BJ (cell line): ENCODE data around the gene PHKA2. TPM values are rescaled to one million over a fixed set of nuclear protein-coding genes. Genes with fewer than 3 reads are reported as not detected.

Experiments
- CTCF ChIA-PET: fragments of 350-600 bp; formaldehyde crosslinking; extraction: SDS; loops from one replicate; lab custom pipeline; 2021; ENCODE audit warnings: antibody characterized with exemption, inconsistent platforms; lab: Yijun Ruan, JAX
- POLR2A ChIA-PET: fragments of 300-600 bp; sonication (Branson Sonifier 250); formaldehyde crosslinking; extraction: SDS; loops from one replicate; lab custom pipeline; 2021; ENCODE audit warnings: antibody characterized with exemption; lab: Charles Lee
- DNase-seq: peaks from one replicate; pipeline ENCODE4 v3.0.0-alpha.2; 2011; ENCODE audit warnings: low read depth
- H3K27me3 ChIP-seq: 2 replicates; pipeline ENCODE4 v1.6.0; 2011; ENCODE audit warnings: low read length; ENCODE audit not compliant: control insufficient read depth, insufficient read depth
- H3K36me3 ChIP-seq: 2 replicates; pipeline ENCODE4 v1.5.1; 2011; ENCODE audit warnings: low read length; ENCODE audit not compliant: control insufficient read depth, insufficient read depth
- H3K4me3 ChIP-seq: 2 replicates; pipeline ENCODE4 v1.5.1; 2011; ENCODE audit warnings: low read depth, mild to moderate bottlenecking, control low read depth, low read length
- CTCF ChIP-seq: IDR thresholded peaks from 2 replicates; pipeline ENCODE4 v1.5.1; 2011; ENCODE audit warnings: low read depth, mild to moderate bottlenecking, control low read depth, inconsistent platforms, low read length, moderate library complexity; ENCODE audit not compliant: insufficient read depth
- polyA plus RNA-seq: library from polyadenylated mRNA; depleted of rRNA; stranded (reverse); fragments of >200 nt; gene quantifications from 2 replicates; pipeline ENCODE4 v1.2.3, GENCODE V29; 2011

PHKA2 gene
- polyA plus RNA-seq, 1 experiment, result 23.1 TPM

GRCh38 chrX:18886344-18887161 lies 97.4 kb downstream of the PHKA2 start:
- CTCF ChIA-PET, result interaction anchor here (0.7 to 1.3 kb wide), 5 partner anchors 9 to 499 kb away, joined by 3 to 6 read pairs (median 3); no protein-coding TSS in a partner anchor
- TF ChIP-seq CTCF, result peak; percentile 64
- Histone ChIP-seq H3K4me3 (peak overlapping the region; percentile 33), H3K27me3 (no peaks in the 10 kb centered on the region; the same call in 1 of the 2 replicates), H3K36me3 (no peaks in the 10 kb centered on the region)
- DNase-seq, result no peak
- POLR2A ChIA-PET, result no interaction called here

GRCh38 chrX:18886005-18886343 lies 97.9 kb downstream of the PHKA2 start:
- DNase-seq, result no peak
- Histone ChIP-seq H3K27me3 (no peaks in the 10 kb centered on the region; the same call in 1 of the 2 replicates), H3K4me3 (peak overlapping the region; percentile 33), H3K36me3 (no peaks in the 10 kb centered on the region)
- ChIA-PET CTCF (interaction anchor here (1.3 kb wide), 2 partner anchors 11 to 499 kb away, joined by 3 to 4 read pairs; no protein-coding TSS in a partner anchor), POLR2A (no interaction called here)
- no peak for TF ChIP-seq CTCF

GRCh38 chrX:18885328-18886004 lies 98.4 kb downstream of the PHKA2 start:
- Histone ChIP-seq H3K36me3 (no peaks in the 10 kb centered on the region), H3K4me3 (no peak overlapping the region), H3K27me3 (no peaks in the 10 kb centered on the region; the same call in 1 of the 2 replicates)
- DNase-seq, result no peak
- no peak for TF ChIP-seq CTCF
- CTCF ChIA-PET, result interaction anchor here (1.3 kb wide), 2 partner anchors 11 to 498 kb away, joined by 3 to 4 read pairs; no protein-coding TSS in a partner anchor
- POLR2A ChIA-PET, result no interaction called here

GRCh38 chrX:18884916-18885315 lies 99.0 kb downstream of the PHKA2 start:
- ChIA-PET CTCF (interaction anchor here (1.3 kb wide), 1 partner anchor 498 kb away, joined by 3 read pairs; no protein-coding TSS in a partner anchor), POLR2A (no interaction called here)
- Histone ChIP-seq H3K4me3 (no peak overlapping the region), H3K27me3 (no peaks in the 10 kb centered on the region; the same call in none of the 2 replicates), H3K36me3 (no peaks in the 10 kb centered on the region)
- no peak for DNase-seq
- TF ChIP-seq CTCF, result no peak
